B cell (primary cell): Measurements from ENCODE around the gene ZNF182. TPM values are rescaled to one million over a fixed set of nuclear protein-coding genes. Genes with fewer than 3 reads are reported as not detected.
"Not testable (repeated sequence)": the region's sequence is repeated elsewhere in the genome, so short reads cannot be mapped to it uniquely, and the experiment has no call there.

Experiments
- ATAC-seq: fragments of 200-7000 bp; cut with Tn5 transposase; one replicate; pipeline ENCODE4 v1.10.0; 2021; ENCODE audit warnings: low read depth, mild to moderate bottlenecking, moderate number of reproducible peaks, moderate library complexity
- CTCF ChIA-PET: fragments of 350-600 bp; sonication (Branson Sonifier 250); formaldehyde crosslinking; loops from one replicate; lab custom pipeline; 2021; ENCODE audit warnings: antibody characterized with exemption, inconsistent platforms; lab: Charles Lee
- POLR2A ChIA-PET: fragments of 350-600 bp; sonication (Branson Sonifier 250); formaldehyde crosslinking; loops from one replicate; lab custom pipeline; 2021; ENCODE audit warnings: antibody characterized with exemption; lab: Charles Lee
- DNase-seq: peaks from one replicate; pipeline ENCODE4 v3.0.0; 2013
- H2AFZ ChIP-seq: 2 replicates; pipeline ENCODE4 v1.6.1; 2012; ENCODE audit warnings: mild to moderate bottlenecking, low read depth, low read length; ENCODE audit not compliant: insufficient read depth, poor library complexity, severe bottlenecking
- H3K27ac ChIP-seq, 2 donors: 1 replicate in 1 of 2; 2 replicates in 1 of 2; pipeline ENCODE4 v1.5.1; 2012 to 2013; ENCODE audit warnings: low read length in 2 of 2, mild to moderate bottlenecking in 2 of 2, moderate library complexity in 1 of 2
- H3K27me3 ChIP-seq, 4 experiments: fragments of 200-600 bp in 1 of 4; sonication (generic) in 1 of 4; replicated peaks in 1 of 4; 1 replicate in 2 of 4; 2 replicates in 2 of 4; pipeline versions ENCODE4 v1.6.1 to v1.7.0; 2013 to 2016; ENCODE audit warnings: low read length in 3 of 4, mild to moderate bottlenecking in 2 of 4, mixed read lengths in 1 of 4, moderate library complexity in 1 of 4; ENCODE audit not compliant: insufficient read depth in 4 of 4, control insufficient read depth in 3 of 4; ENCODE audit errors: control extremely low read depth in 1 of 4
- H3K36me3 ChIP-seq, 2 experiments: replicated peaks in 1 of 2; 1 replicate in 1 of 2; 2 replicates in 1 of 2; pipeline versions ENCODE4 v1.6.1 to v1.7.1; 2013; ENCODE audit warnings: low read length in 1 of 2; ENCODE audit not compliant: insufficient read depth in 2 of 2, control insufficient read depth in 1 of 2; ENCODE audit errors: control extremely low read depth in 1 of 2, extremely low read depth in 1 of 2
- H3K4me1 ChIP-seq, 2 donors: fragments of 200-600 bp in 1 of 2; sonication (generic) in 1 of 2; 1 replicate in 1 of 2; 2 replicates in 1 of 2; pipeline versions ENCODE4 v1.5.1 to v1.6.1; 2013 to 2017; ENCODE audit warnings: low read length in 2 of 2; ENCODE audit not compliant: control insufficient read depth in 2 of 2, insufficient read depth in 2 of 2
- H3K4me2 ChIP-seq: replicated peaks from 2 replicates; pipeline ENCODE3; 2012; ENCODE audit warnings: mild to moderate bottlenecking, low read depth, low read length; ENCODE audit not compliant: poor library complexity, severe bottlenecking
- H3K4me3 ChIP-seq, 5 experiments: fragments of 200-600 bp in 1 of 5; sonication (generic) in 1 of 5; 1 replicate in 3 of 5; 2 replicates in 2 of 5; pipeline versions ENCODE4 v1.5.1 to v1.7.0; 2011 to 2016; ENCODE audit warnings: low read length in 4 of 5, mild to moderate bottlenecking in 4 of 5, low read depth in 2 of 5, control low read depth in 1 of 5, moderate library complexity in 1 of 5; ENCODE audit not compliant: insufficient read depth in 1 of 5; ENCODE audit errors: control extremely low read depth in 1 of 5, extremely low read depth in 1 of 5
- H3K79me2 ChIP-seq: fragments of 200-600 bp; sonication (generic); one replicate; pipeline ENCODE4 v1.6.0; 2016; ENCODE audit warnings: low read length; ENCODE audit not compliant: control insufficient read depth, insufficient read depth
- H3K9ac ChIP-seq: fragments of 200-600 bp; sonication (generic); 2 replicates; pipeline ENCODE4 v1.6.1; 2017; ENCODE audit warnings: mild to moderate bottlenecking, low read length, moderate library complexity
- H3K9me3 ChIP-seq, 3 donors: one replicate each; pipeline versions ENCODE4 v1.6.1 to v1.7.1; 2013; ENCODE audit warnings: low read length in 2 of 3; ENCODE audit not compliant: control insufficient read depth in 2 of 3, insufficient read depth in 1 of 3; ENCODE audit errors: control extremely low read depth in 1 of 3
- H4K20me1 ChIP-seq: 2 replicates; pipeline ENCODE4 v1.6.0; 2012; ENCODE audit warnings: mild to moderate bottlenecking, low read length; ENCODE audit not compliant: insufficient read depth, control insufficient read depth, poor library complexity, severe bottlenecking
- H3K27ac Mint-ChIP-seq: one replicate; pipeline ENCODE4 v1.8.0; 2021; ENCODE audit warnings: mixed read lengths
- H3K27me3 Mint-ChIP-seq: one replicate; pipeline ENCODE4 v1.8.0; 2021; ENCODE audit warnings: mixed read lengths
- H3K4me1 Mint-ChIP-seq: one replicate; pipeline ENCODE4 v1.8.0; 2021; ENCODE audit warnings: mixed read lengths
- H3K4me3 Mint-ChIP-seq: one replicate; pipeline ENCODE4 v1.8.0; 2021; ENCODE audit warnings: mixed read lengths
- H3K9me3 Mint-ChIP-seq: one replicate; pipeline ENCODE4 v1.8.0; 2022; ENCODE audit warnings: mixed read lengths; ENCODE audit not compliant: insufficient read depth
- whole genome bisulfite sequencing: methylation state at CpG from one replicate; pipeline ENCODE4 v1.1.5; 2013; ENCODE audit warnings: missing lambda C conversion rate; ENCODE audit not compliant: insufficient coverage; 5-methylcytosine and 5-hydroxymethylcytosine counted together
- intact Hi-C: fragments of 100-400 bp; cut with micrococcal nuclease; formaldehyde crosslinking; loops from one replicate; pipeline ENCODE4 v1.10.0; 2022
- polyA plus RNA-seq: library from polyadenylated mRNA; depleted of rRNA; stranded (reverse); fragments of >200 nt; gene quantifications from 2 replicates; pipeline ENCODE4 v1.2.3, GENCODE V29; 2012
- total RNA-seq, 2 donors: library from RNA; stranded (reverse); fragments of 120-200 nt in 1 of 2; gene quantifications; 1 replicate in 1 of 2; 2 replicates in 1 of 2; pipeline versions ENCODE4 v1.2.3 to v1.2.4, GENCODE V29; 2013 to 2022

Gene ZNF182
- total and polyA plus RNA-seq, 2 donors (not counting 1 experiment from before 2014, with no cell fraction given): 4.0 to 12.6 TPM

DNA sequence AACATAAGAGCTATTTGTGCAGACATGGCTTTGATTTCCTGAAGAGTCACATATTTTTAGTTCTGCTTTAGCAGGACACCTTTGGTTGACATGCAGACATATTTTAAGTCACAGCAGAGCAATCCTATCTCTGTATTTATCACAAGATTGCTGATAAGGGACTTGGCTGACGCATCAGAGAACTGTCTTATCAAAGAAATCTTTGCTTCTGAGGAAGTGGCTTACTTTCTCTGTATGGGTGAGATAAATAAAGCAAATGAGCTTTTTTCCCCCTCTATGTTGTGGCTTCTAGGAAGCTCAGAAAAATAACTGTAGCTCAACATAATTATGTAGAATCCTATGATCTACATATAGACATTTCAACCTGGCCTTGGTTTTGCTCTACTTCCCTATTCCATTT lies 16.1 kb upstream of the ZNF182 start:
- H3K27ac ChIP-seq, H3K4me1 ChIP-seq, H3K27me3 Mint-ChIP-seq, H3K4me3 Mint-ChIP-seq, H3K9ac ChIP-seq, intact Hi-C loops, H3K4me1 Mint-ChIP-seq, H4K20me1 ChIP-seq, H3K36me3 ChIP-seq, H3K9me3 Mint-ChIP-seq, H3K4me2 ChIP-seq, H3K27me3 ChIP-seq, H3K9me3 ChIP-seq, DNase-seq, H2AFZ ChIP-seq, H3K4me3 ChIP-seq, H3K27ac Mint-ChIP-seq, POLR2A ChIA-PET, ATAC-seq, CTCF ChIA-PET, H3K79me2 ChIP-seq: not testable (repeated sequence)
- WGBS: no CpG with 5 or more reads among the region's 1 CpG

DNA sequence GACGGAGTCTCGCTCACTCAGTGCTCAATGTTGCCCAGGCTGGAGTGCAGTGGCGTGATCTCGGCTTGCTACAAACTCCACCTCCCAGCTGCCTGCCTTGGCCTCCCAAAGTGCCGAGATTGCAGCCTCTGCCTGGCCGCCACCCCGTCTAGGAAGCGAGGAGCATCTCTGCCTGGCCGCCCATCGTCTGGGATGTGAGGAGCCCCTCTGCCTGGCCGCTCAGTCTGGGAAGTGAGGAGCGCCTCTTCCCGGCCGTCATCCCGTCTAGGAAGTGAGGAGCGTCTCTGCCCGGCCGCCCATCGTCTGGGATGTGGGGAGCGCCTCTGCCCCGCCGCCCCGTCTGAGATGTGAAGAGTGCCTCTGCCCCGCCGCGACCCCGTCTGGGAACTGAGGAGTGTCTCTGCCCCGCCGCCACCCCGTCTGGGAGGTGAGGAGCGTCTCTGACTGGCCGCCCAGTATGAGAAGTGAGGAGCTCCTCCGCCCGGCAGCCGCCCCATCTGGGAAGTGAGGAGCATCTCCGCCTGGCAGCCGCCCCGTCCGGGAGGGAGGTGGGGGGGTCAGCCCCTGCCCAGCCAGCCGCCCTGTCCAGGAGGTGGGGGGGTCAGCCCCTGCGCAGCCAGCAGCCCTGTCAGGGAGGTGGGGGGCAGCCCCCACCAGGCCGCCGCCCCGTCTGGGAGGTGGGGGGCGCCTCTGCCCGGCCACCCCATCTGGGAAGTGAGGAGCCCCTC lies 13.0 kb upstream of the ZNF182 start:
- H2AFZ ChIP-seq, H3K27ac Mint-ChIP-seq, H3K9me3 ChIP-seq, H3K9me3 Mint-ChIP-seq, intact Hi-C loops, H3K4me3 ChIP-seq, H3K27me3 ChIP-seq, H3K27ac ChIP-seq, H3K4me1 ChIP-seq, H3K79me2 ChIP-seq, H4K20me1 ChIP-seq, H3K27me3 Mint-ChIP-seq, DNase-seq, H3K9ac ChIP-seq, ATAC-seq, H3K4me1 Mint-ChIP-seq, POLR2A ChIA-PET, H3K4me2 ChIP-seq, H3K36me3 ChIP-seq, H3K4me3 Mint-ChIP-seq, CTCF ChIA-PET: not testable (repeated sequence)
- no CpG with 5 or more reads among the region's 46 CpGs for WGBS

DNA sequence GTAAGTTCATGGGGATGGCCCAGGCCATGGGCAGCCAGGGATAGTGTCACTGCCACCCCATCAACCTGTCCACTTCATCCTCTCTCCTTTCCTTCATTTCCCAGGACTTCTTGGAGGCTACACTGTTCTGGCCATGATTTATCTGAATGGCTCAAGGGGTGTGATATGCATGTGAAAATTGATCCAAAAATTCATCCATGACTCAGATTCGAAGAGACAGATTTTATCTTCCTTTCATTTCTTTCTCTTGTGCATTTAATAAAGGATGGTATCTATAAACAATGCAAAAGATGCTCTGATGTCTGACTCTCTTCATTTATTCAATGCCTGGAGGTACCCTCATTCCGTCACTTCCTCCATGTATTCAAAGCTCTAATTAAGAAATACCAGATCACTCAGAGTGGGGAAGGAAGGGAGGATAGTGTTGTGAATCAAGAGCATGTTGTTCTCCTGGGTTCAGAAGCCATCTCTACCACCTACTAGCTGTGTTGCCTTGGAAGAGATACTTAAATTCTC lies 5.7 kb upstream of the ZNF182 start:
- H3K4me3 Mint-ChIP-seq, H3K27me3 Mint-ChIP-seq, H3K4me1 Mint-ChIP-seq, POLR2A ChIA-PET, H3K27me3 ChIP-seq, H3K9me3 Mint-ChIP-seq, DNase-seq, H3K4me2 ChIP-seq, H3K27ac ChIP-seq, H2AFZ ChIP-seq, H3K4me1 ChIP-seq, H4K20me1 ChIP-seq, H3K79me2 ChIP-seq, CTCF ChIA-PET, H3K36me3 ChIP-seq, H3K27ac Mint-ChIP-seq, H3K4me3 ChIP-seq, H3K9me3 ChIP-seq, intact Hi-C loops, H3K9ac ChIP-seq, ATAC-seq: not testable (repeated sequence)
- no CpG with 5 or more reads among the region's 2 CpGs for WGBS

DNA sequence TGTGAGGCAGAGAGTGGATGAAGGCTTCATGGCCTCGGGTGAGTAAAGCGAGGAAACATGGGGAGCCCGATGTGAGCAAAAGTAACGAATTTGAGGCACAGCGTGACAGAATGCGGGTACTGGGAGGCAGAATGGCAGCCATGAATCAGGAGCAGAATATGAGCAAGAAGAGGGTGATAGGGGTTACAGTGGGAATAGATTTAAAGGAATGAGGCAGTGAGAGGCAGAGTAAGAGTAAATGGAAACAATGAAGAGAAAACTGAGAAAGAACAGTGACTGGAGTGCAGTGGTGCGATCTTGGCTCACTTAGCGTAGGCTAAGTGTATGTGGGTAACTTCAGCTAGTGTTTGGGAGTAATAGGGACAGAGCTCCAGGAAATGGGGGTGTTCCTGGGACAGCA lies 2.9 kb upstream of the ZNF182 start, which contains the start of gene SPACA5:
Gene SPACA5 (plus strand): TSS at position 301 of the 400 bp plus-strand sequence. CDS start 815 bp downstream, outside the sequence.
- H3K4me1 ChIP-seq, H3K4me2 ChIP-seq, H3K9me3 ChIP-seq, H3K27ac Mint-ChIP-seq, H2AFZ ChIP-seq, H3K4me3 Mint-ChIP-seq, H4K20me1 ChIP-seq, intact Hi-C loops, DNase-seq, CTCF ChIA-PET, POLR2A ChIA-PET, H3K27me3 ChIP-seq, H3K36me3 ChIP-seq, H3K27me3 Mint-ChIP-seq, H3K27ac ChIP-seq, ATAC-seq, H3K9ac ChIP-seq, H3K9me3 Mint-ChIP-seq, H3K4me3 ChIP-seq: not testable (repeated sequence)
- peaks cover 17% of the 10 kb centered on the region for H3K4me1 Mint-ChIP-seq
- peaks cover 10% of the 10 kb centered on the region for H3K79me2 ChIP-seq
- WGBS: no CpG with 5 or more reads among the region's 8 CpGs
